A673 (cell line): ENCODE measurements around the gene ATP8A2. TPM values are rescaled to one million over a fixed set of nuclear protein-coding genes. Genes with fewer than 3 reads are reported as not detected.

Source experiments
- BruUV-seq: library from RNA; stranded (reverse); fragments of 400-500 nt; replicated peaks from 2 replicates; lab custom pipeline; 2021; lab: Mats Ljungman, UMichigan
- CTCF ChIA-PET: fragments of 300-600 bp; sonication (Branson Sonifier 250); formaldehyde crosslinking; loops from one replicate; lab custom pipeline; 2022; ENCODE audit warnings: antibody characterized with exemption; lab: Charles Lee
- POLR2A ChIA-PET: fragments of 300-600 bp; sonication (Branson Sonifier 250); formaldehyde crosslinking; loops from one replicate; lab custom pipeline; 2022; ENCODE audit warnings: antibody characterized with exemption; ENCODE audit not compliant: low non-redundant PET; lab: Charles Lee
- DNase-seq: peaks from one replicate; pipeline ENCODE4 v3.0.0-alpha.2; 2015; ENCODE audit warnings: low spot score
- H3K27ac ChIP-seq: fragments of 200-600 bp; sonication (generic); 2 replicates; pipeline ENCODE4 v1.5.1; 2016; ENCODE audit warnings: mixed run types, low read depth, mild to moderate bottlenecking, mixed read lengths, antibody characterized with exemption, low read length; ENCODE audit not compliant: poor library complexity, severe bottlenecking
- H3K27me3 ChIP-seq: fragments of 200-600 bp; sonication (generic); replicated peaks from 2 replicates; pipeline ENCODE4 v1.6.1; 2017; ENCODE audit warnings: mixed run types, low read depth, mild to moderate bottlenecking, mixed read lengths, antibody characterized with exemption, low read length; ENCODE audit not compliant: insufficient read depth, poor library complexity
- H3K36me3 ChIP-seq: fragments of 200-600 bp; sonication (generic); 2 replicates; pipeline ENCODE4 v1.6.1; 2016; ENCODE audit warnings: mixed run types, mild to moderate bottlenecking, mixed read lengths, antibody characterized with exemption, low read length; ENCODE audit not compliant: insufficient read depth, poor library complexity, severe bottlenecking
- H3K4me1 ChIP-seq: fragments of 200-600 bp; sonication (generic); 2 replicates; pipeline ENCODE4 v1.6.1; 2017; ENCODE audit warnings: mixed run types, mild to moderate bottlenecking, mixed read lengths, antibody characterized with exemption, low read length; ENCODE audit not compliant: insufficient read depth, poor library complexity, severe bottlenecking
- H3K4me3 ChIP-seq: fragments of 200-600 bp; sonication (generic); 2 replicates; pipeline ENCODE4 v1.5.1; 2016; ENCODE audit warnings: low read depth, mixed run types, mild to moderate bottlenecking, mixed read lengths, low read length; ENCODE audit not compliant: poor library complexity, severe bottlenecking
- H3K9me3 ChIP-seq: fragments of 200-600 bp; sonication (generic); 2 replicates; pipeline ENCODE4 v1.6.1; 2016; ENCODE audit warnings: mixed run types, low read depth, mild to moderate bottlenecking, mixed read lengths, antibody characterized with exemption, low read length; ENCODE audit not compliant: poor library complexity, severe bottlenecking
- EZH2 ChIP-seq: fragments of 200-600 bp; sonication (generic); IDR thresholded peaks from 2 replicates; pipeline ENCODE4 v1.6.1; 2017; ENCODE audit warnings: borderline replicate concordance, low read depth, mild to moderate bottlenecking, mixed read lengths, antibody characterized with exemption, low read length; ENCODE audit not compliant: poor library complexity, severe bottlenecking
- intact Hi-C: fragments of 100-400 bp; cut with micrococcal nuclease; formaldehyde crosslinking; loops from one replicate; pipeline ENCODE4 v1.10.0; 2022; ENCODE audit not compliant: unreplicated experiment
- total RNA-seq: library from RNA; stranded (reverse); gene quantifications from 2 replicates; pipeline ENCODE4 v1.2.3, GENCODE V29; 2021
- TF ChIP-seq, protein P1 (sequence below): fragments of 300-800, 200-600 bp; sonication (generic); conservative IDR thresholded peaks from 2 replicates; pipeline ENCODE4 v1.5.1; 2017; ENCODE audit warnings: low read depth, mild to moderate bottlenecking, antibody characterized with exemption, low read length, moderate library complexity, mixed read lengths

The ATP8A2 gene
- total RNA-seq, 1 experiment from 2014 or later = 0.92 TPM

DNA sequence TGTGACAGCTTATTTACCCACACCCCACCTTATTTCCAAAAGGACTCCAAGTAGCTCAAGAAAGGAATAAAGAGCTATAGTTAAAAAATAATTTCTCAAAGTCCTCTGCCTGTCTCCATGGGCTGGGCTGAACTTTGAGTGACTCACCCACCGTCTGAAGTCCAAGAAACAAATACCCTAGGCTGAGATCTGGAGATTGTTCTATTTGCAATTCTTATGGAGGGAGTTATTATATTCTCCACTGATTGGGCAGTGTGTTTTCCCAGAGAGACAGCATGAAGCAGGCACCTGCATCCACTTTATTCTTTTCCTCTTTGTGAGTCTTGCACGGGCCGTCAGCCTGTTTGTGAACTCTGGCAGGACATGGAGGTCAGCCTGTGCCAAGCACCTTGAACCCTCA lies 616.9 kb downstream of the ATP8A2 start:
- H3K27ac ChIP-seq = no peak overlapping the region
- TF ChIP-seq EZH2 = no peak
- TF ChIP-seq, protein P1, sequence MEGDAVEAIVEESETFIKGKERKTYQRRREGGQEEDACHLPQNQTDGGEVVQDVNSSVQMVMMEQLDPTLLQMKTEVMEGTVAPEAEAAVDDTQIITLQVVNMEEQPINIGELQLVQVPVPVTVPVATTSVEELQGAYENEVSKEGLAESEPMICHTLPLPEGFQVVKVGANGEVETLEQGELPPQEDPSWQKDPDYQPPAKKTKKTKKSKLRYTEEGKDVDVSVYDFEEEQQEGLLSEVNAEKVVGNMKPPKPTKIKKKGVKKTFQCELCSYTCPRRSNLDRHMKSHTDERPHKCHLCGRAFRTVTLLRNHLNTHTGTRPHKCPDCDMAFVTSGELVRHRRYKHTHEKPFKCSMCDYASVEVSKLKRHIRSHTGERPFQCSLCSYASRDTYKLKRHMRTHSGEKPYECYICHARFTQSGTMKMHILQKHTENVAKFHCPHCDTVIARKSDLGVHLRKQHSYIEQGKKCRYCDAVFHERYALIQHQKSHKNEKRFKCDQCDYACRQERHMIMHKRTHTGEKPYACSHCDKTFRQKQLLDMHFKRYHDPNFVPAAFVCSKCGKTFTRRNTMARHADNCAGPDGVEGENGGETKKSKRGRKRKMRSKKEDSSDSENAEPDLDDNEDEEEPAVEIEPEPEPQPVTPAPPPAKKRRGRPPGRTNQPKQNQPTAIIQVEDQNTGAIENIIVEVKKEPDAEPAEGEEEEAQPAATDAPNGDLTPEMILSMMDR = no peak
- no TSS peak for BruUV-seq
- no peaks in the 10 kb centered on the region for H3K36me3 ChIP-seq
- no peak overlapping the region for H3K4me3 ChIP-seq
- no peak for DNase-seq
- H3K9me3 ChIP-seq = no peaks in the 10 kb centered on the region
- POLR2A ChIA-PET = no interaction called here
- H3K4me1 ChIP-seq = no peaks in the 10 kb centered on the region
- CTCF ChIA-PET = no interaction called here
- intact Hi-C loops = no loop called here
- H3K27me3 ChIP-seq = no peaks in the 10 kb centered on the region

DNA sequence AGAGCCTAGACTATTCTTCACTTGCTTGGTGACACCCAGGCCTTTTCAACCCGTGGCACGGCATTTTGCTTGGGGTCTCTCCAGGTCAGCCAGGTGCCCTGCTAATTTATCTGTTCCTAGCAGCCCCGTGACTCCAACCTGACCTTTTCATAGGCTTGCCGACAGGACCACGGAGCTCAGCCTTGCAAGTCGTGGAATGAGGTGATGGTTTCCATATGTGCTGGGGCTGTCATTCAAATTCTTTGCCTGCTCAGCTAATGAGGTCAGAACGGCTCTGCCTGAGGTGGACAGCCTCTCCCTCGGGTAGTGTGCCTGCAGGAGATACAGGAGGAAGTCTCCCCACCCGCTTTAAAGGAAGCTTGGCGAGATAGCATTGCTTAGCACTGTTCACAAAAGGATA lies 619.0 kb downstream of the ATP8A2 start:
- intact Hi-C loops = no loop called here
- no peaks in the 10 kb centered on the region for H3K4me1 ChIP-seq

DNA sequence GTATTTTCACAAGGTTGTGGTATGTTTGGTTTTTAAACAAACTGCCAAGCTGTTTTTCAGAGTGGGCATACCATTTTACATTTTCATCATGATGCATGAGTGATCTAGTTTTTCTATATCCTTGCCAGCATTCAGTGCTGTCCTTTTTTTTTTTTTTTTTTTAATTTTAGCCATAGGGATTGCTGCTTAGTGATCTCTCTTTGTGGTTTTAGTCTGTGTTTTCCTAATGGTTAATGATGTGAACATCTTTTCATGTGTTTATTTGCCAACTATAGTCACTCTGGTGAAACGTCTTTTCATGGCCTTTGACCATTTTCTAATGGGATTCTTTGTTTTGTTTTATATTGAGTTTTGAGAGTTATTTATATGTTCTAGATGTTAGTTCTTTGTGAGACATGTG lies 620.3 kb downstream of the ATP8A2 start:
- intact Hi-C loops = no loop called here
- CTCF ChIA-PET = no interaction called here
- Histone ChIP-seq H3K27ac (no peak overlapping the region), H3K27me3 (no peaks in the 10 kb centered on the region), H3K36me3 (no peaks in the 10 kb centered on the region), H3K4me3 (no peak overlapping the region), H3K4me1 (no peaks in the 10 kb centered on the region), H3K9me3 (no peaks in the 10 kb centered on the region)
- TF ChIP-seq, protein P1 = no peak
- no peak for TF ChIP-seq EZH2
- DNase-seq = no peak
- no TSS peak for BruUV-seq
- POLR2A ChIA-PET = no interaction called here

More for the DNA sequence above, 619.0 kb downstream of the ATP8A2 start:
- Histone ChIP-seq H3K9me3 (no peaks in the 10 kb centered on the region), H3K4me3 (no peak overlapping the region), H3K27me3 (no peaks in the 10 kb centered on the region), H3K36me3 (no peaks in the 10 kb centered on the region), H3K27ac (no peak overlapping the region)
- TF ChIP-seq, protein P1 = no peak
- no peak for TF ChIP-seq EZH2
- POLR2A ChIA-PET = no interaction called here
- BruUV-seq = no TSS peak
- CTCF ChIA-PET = interaction anchor here (0.7 kb wide), 1 partner anchor 47 kb away, joined by 8 read pairs; no protein-coding TSS in a partner anchor
- no peak for DNase-seq
